GM20431 (cell line): ENCODE data around the gene TMPRSS11A.

Source experiments
- in situ Hi-C: fragments of 300-500 bp; cut with MseI, MboI; formaldehyde crosslinking; loops from one replicate; pipeline ENCODE4 v1.15.0; 2020; ENCODE audit warnings: low sequenced_read_pairs; ENCODE audit not compliant: unreplicated experiment

TMPRSS11A gene, protein sequence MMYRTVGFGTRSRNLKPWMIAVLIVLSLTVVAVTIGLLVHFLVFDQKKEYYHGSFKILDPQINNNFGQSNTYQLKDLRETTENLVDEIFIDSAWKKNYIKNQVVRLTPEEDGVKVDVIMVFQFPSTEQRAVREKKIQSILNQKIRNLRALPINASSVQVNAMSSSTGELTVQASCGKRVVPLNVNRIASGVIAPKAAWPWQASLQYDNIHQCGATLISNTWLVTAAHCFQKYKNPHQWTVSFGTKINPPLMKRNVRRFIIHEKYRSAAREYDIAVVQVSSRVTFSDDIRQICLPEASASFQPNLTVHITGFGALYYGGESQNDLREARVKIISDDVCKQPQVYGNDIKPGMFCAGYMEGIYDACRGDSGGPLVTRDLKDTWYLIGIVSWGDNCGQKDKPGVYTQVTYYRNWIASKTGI

DNA sequence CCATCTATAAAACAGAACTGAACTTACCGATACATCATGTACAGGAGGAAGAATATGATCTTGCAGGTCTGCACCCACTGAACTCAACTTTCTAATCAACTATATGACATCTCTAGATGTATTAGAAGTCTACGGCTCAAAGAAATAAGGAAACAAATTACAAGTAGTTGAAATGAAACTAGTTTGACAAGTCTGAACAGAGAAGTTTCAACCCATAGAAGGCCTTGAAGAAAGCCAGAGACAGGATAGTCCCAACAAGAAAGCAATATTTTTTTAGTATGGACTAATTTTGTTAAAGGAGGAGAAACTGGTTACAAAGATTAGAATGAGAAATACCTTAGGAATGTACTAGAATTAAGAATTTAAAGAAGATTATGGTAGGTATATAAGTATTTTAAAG lies at the start of gene TMPRSS11A:
Gene TMPRSS11A (minus strand): TSS at position 138 of the 400 bp plus-strand sequence. CDS start 100 bp downstream, at position 38.
- in situ Hi-C loops = no loop called here

DNA sequence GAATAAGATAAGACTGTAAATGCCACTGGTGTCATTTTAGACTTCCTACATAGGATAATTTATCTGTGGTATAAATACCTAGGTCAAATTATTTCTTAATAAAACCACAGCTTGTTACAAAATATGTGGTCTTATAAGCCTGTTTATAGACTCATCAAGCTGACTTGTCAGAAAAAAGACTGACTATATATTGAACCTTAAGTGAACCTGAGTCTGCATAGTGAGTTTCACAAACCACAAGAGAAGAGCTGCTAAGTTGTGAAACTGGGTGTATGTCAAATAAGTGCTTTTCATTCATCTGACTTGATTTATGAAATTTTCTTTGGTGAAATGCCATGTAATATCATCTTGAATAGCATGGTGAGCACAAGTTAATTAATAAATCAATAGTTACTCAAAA lies 48.4 kb upstream of the TMPRSS11A start:
- in situ Hi-C loops = no loop called here

DNA sequence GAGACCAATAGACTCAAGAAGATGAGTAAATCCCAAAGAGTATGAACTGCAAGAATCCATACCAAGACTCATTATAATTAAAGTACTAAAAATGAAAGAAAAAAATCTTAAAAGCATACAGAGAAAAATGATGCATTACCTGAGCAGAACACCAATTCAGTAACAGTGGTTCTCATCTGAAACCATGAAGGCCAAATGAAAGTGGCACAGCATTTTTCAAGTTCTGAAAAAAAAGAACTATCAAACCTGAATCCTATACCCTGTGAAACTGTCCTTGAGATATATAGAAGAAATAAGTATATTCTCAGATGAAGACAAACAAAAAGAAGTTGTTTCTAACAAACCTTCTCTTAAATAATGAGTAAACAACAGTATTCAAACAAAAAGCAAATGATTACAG lies 39.6 kb upstream of the TMPRSS11A start:
- in situ Hi-C loops = no loop called here

DNA sequence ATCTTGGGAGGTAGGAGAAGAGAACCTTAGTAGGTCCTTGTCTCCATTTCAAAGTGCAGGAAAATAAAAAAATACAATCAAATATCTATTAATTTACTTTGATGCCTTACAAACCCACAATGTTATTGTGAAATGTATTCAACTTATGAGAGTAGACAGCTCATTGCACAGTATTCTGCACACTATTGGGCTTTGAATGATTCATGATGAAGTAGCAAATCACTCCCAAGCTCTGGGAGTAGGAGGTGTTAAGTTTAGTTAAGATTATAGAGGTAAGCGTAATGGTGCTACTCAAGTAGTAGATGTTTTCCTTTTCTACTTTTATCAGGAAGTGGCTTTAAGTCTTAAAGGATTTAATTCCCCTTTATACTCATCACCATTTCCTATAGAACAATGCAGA lies 32.8 kb upstream of the TMPRSS11A start:
- in situ Hi-C loops = no loop called here

DNA sequence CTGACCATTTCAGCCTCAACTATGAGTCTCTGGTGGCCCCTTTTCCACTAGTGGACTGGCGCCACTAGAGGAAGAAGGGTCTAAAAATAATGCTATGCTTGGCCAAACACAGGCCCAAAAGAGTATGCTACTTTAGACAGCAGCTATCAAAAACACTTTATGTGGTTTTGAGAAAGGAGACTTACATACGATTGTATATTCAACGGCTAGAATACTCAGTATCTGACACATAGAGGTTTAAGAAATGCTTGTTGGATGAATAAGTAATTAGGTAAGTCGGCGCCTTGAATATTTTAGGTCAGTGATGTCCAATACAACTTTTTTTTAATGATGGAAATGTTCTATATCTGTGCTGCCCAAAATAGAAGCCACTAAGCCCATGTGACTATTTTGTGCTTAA lies 25.7 kb upstream of the TMPRSS11A start:
- in situ Hi-C loops = no loop called here

DNA sequence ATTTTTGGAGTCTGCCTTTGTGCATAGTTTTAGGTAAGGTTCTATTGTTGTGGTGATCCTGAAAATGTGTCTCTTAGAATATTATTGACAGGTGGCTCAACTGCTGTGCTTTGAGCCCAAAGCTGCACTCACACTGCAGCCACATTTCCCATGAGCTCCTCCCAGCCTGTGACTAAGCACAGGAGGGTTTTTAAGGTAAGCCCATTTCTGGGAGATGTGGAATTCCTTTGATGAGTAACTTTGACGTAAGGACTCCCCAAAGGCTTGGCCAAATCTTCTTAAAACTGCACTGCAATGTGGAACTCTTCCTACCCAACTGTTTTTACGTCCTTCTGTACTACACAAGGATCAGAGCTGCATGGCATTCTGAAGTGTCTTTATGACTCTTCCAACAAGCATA lies 20.0 kb upstream of the TMPRSS11A start:
- in situ Hi-C loops = no loop called here

DNA sequence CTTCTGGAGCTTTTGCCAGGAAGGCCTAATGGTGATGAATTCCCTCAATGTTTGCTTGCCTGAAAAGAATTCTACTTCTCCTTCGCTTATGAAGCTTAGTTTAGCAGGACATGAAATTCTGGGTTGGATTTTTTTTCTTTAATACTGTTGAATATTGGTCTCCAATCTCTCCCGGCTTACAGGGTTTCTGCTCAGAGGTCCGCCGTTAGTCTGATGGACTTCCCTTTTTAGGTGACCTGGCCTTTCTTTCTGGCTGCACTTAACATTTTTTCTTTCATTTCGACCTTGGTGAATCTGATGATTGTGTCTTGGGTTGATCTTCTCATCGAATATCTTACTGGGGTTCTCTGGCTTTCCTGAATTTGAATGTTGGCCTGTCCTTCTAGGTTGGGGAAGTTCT lies 17.2 kb upstream of the TMPRSS11A start:
- in situ Hi-C loops = no loop called here

DNA sequence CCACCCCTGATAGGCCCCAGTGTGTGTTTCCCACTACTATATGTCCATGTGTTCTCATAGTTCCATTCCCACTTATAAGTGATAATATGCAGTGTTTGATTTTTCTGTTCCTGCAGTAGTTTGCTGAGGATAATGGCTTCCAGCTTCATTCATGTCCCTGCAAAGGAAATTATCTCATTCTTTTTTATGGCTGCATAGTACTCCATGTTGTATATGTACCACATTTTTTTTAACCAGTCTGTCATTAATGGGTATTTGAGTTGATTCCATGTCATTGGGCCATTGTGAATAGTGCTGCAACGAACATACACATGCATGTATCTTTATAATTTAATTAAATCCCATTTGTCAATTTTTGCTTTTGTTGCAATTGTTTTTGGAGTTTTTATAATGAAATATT lies 10.3 kb upstream of the TMPRSS11A start:
- in situ Hi-C loops = no loop called here

DNA sequence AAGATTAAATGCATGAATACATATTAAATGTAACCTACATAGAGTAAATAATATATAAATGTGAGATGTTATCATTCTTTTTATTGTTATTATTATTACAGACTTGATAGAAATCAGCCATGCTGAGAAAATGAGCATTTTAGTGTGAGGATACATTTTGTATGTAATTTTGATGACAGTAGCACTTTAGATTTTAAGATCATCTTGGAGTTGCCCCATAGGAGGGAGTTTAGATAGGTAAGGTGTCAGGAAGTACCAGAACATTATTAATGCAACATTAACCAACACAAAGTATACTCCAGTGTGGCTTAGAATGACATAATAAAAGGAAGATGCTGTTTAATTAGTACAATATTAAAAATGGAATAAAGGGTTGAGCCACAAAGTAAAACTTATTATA lies 8.4 kb downstream of the TMPRSS11A start:
- in situ Hi-C loops = no loop called here

DNA sequence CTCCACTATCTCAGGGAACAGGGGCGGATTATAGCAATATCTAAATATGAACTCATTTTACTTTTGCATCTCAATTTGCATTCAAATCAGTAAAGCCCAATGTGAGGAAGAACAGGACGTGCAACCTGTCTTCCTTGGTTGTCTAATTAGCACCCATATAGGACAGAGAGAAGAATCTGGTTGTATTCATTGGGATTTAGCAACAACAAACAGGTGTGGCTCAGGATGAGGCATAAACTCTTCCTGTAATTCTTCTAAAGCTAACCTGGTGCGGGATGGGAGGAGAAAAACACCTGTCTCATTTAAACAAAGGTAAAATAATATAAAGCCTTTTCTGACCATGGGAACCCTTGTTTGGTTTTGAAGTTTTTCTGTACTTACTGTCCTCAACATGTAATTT lies 22.2 kb downstream of the TMPRSS11A start:
- in situ Hi-C loops = no loop called here

DNA sequence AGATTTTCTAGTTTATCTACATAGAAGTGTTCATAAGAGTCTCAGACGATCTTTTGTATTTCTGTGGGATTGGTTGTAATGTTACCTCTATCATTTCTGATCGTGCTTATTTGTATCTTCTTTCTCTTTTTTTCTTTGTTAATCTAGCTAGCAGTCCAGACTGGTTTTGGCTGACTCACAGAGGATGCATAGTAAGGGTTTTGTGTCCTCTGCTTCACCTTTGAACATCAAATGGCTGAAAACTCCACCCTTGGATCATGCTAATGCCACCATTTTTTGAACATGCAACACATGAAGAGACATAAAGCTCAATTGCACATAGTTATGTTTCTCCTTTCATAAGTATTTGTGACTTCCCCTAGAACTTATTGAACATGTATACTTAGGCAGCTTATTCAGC lies 22.8 kb downstream of the TMPRSS11A start:
- in situ Hi-C loops = no loop called here

DNA sequence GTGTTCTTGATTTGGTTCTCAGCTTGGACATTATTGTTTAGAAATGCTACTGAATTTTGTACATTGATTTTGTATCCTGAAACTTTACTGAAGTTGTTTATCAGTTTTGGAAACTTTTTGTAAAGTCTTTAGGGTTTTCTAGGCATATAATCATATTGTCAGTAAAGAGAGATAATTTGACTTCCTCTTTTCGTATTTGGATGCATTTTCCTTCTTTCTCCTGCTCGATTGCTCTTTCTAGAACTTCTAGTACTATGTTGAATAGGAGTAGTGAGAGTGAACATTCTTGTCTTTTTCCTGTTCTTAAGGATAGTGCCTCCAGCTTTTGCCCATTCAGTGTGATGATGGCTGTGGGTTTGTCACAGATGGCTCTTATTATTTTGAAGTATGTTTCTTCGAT lies 24.1 kb downstream of the TMPRSS11A start:
- in situ Hi-C loops = no loop called here

DNA sequence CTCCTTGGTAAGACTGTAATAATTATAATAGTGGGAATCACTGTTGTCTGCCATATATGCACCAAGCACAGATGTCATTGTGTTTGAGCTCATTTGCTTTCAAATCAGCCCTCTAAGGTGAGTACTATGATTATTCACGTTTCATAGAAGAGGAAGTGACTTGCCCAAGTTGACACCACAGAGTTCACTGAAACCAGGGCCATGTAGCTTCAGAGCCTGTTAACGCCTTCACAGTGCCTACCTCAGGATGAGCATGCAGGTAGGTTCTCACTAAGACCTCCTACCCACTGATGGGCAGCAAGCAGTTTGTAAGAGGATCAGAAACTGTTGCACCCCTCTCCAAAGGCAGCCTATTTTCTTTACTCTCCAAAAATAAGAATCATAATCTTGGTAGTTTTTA lies 27.4 kb downstream of the TMPRSS11A start:
- in situ Hi-C loops = no loop called here

DNA sequence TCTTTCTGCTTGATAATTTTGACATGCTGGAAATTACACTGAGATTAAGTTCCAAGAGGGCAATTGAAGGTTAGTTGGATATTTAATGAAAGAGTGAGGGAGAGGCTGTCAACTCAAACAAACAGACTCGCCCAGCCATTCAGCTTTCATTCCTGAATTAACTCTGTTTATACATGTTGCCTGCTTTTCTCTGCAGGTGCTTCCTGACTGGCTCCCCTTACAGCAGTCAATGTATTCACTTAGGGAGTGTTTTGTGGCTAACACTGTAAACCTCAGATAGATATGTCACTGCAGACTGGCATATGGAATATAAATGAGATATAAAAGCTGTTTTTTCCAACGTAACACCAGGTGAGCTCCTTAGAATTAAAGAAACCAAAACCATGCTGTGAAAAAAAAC lies 28.7 kb downstream of the TMPRSS11A start:
- in situ Hi-C loops = no loop called here

DNA sequence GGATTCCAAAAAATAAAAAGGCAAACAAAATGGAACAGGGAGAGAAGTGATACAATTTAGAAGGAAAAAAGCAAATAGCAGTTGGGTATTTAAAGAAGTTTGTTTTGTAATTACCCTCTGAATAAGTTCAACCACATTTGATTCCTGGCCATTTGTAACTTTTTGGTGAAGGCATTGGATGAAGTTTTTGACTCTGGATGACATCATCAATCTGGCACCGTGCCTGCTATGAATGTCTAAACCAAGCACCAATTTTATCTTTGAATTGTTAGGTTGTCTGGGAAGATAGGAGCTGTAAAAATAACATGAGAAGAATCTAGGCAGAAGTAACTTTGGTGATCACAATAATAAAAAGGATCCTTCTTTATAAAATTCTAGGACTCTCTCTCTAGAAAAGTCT lies 29.5 kb downstream of the TMPRSS11A start:
- in situ Hi-C loops = no loop called here

DNA sequence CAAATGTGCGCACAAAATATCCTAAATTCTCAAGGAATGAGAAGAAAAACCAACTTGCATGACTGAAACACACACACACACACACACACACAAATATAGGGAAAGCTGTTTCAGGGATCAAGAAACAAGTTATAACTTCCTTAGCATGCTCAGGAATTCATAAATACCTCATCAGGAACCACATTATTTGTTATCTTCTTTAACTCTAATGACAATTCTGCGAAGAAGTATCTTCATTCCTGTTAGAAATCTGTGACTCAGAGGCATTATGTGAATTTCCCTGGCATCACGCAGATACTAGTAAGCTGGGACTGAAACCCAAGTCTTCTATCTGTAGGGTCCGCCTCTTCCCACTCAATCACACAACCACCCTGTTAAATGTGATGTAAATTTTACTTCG lies 30.3 kb downstream of the TMPRSS11A start:
- in situ Hi-C loops = no loop called here

DNA sequence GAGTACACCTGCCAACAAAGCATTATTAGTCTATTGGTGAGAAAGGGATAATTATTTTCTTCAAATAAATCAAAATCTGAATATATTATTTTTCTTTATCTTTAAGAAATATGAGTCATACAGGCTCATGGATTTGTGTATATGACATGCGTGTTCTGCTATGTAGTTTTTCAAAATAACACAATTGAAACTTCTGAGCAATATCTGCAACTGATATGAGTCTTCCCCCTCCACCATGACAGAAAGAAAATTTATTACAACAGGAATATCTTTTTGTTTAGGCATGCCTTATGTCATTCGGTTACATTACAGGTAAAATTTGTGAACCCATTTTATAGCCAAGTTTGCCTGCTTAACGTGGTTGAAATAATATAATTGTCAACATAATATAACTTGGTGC lies 32.0 kb downstream of the TMPRSS11A start:
- in situ Hi-C loops = no loop called here

DNA sequence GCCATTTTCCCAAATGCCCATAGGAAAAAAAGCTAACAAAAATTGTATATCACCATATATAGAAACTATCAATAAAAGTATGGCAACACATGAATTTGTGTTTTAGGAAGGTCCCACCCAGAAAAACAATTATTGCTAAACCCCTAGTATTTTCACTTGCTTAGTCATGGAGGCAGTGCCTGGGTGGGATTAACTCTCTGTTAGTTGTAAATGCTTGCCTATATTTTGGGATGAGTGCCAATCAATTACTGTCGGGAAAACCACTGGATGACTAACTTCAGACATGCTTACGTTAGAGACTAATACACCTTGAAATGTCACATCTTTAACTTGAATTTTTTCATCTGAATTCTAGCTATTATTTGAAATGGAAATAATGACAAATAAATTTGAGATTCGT lies 33.9 kb downstream of the TMPRSS11A start:
- in situ Hi-C loops = no loop called here

DNA sequence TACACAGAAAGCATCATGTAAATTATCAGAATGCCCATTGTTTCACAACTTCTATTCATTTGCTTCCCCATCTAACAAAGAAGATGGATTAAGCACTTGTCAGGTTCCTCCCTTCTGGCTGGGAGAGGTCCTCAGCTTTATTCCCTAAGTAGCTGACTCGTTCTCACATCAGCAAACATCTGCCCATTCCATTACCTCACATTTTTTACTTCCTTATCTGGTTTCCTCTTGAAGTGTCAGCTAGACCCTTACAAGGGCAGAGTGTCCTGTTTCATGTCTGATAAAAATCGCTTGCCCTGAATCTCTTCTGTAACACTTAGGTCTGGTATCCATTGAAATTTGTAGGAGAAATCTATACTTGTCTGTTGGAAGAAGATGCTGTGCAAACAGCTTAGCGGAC lies 34.7 kb downstream of the TMPRSS11A start:
- in situ Hi-C loops = no loop called here

DNA sequence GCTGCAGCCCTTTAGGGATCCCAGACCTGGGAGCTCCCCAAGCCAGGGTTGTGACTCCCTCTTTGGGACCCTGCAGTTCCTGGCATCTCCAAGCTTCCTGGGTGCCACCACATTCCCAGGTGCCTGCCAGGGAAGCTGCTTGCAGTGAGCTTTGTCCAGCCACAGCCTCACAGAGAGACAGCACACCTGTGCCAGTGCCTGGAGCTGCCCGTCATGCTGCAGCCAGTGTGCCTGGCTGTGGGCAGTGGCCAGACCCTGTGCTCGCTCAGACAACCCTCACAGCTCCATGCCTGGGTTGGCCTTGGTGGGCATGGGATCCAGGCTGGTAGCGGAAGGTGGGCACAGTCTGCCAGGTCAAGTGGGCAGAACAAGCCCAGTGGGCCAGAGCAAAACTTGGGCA lies 36.0 kb downstream of the TMPRSS11A start:
- in situ Hi-C loops = no loop called here

DNA sequence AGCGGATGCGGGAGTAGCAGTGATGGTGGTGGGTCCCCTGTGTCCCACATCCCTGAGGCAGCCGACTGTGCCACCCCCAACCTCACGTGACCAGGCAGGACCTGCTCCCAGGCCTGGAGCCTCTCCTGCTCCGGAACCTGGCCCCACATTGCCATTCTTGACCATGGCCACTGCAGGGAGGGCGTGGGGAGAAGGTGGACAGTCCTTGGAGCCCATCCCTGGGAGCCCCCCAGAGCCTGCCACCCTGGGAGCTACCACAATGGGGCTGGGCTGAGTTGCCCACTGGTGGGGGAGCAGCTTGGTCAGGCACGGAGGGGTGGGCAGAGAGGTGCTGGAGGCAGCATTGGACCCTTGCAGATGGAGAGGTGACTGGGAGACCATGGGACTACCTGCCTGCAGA lies 36.8 kb downstream of the TMPRSS11A start:
- in situ Hi-C loops = no loop called here

DNA sequence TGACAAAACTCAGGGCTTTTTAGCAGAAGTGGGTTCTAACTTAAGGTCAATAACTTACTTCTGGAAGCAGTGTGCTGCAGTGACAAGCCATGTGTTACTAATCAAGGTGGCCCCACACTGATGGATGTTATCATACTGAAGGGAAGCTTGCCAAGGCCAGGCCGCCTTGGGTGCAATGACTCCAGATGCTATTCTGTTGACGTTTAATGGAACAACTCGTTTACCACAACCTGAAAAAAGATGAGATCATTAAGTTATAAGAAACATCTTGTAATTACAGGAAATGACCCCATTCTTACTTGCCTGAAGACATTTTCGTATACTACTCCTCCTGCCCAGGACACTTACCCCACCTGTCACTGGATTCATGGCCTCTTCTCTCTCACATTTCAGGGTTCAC lies 40.6 kb downstream of the TMPRSS11A start:
- in situ Hi-C loops = loop anchor here (25.0 kb wide), 1 partner anchor 385 kb away; the partner anchor contains the start of gene CENPC
